Hepatocyte (in vitro differentiated cells): ENCODE results near the gene OPN1SW. TPM values are rescaled to one million over a fixed set of nuclear protein-coding genes. Genes with fewer than 3 reads are reported as not detected.

ENCODE experiments used
- DNase-seq: peaks from one replicate; pipeline ENCODE4 v3.0.0-alpha.2; 2016; ENCODE audit warnings: low spot score
- H2AFZ ChIP-seq: fragments of 200-600 bp; sonication (generic); 2 replicates; pipeline ENCODE4 v1.6.0; 2016; ENCODE audit warnings: antibody characterized with exemption, mild to moderate bottlenecking
- H3K27ac ChIP-seq: fragments of 200-600 bp; sonication (generic); 2 replicates; pipeline ENCODE4 v1.5.1; 2016; ENCODE audit warnings: mild to moderate bottlenecking
- H3K27me3 ChIP-seq: fragments of 200-600 bp; sonication (generic); 2 replicates; pipeline ENCODE4 v1.6.1; 2016
- H3K36me3 ChIP-seq: fragments of 200-600 bp; sonication (generic); replicated peaks from 2 replicates; pipeline ENCODE4 v1.5.1; 2016; ENCODE audit warnings: low read depth; ENCODE audit not compliant: insufficient read depth
- H3K4me1 ChIP-seq: fragments of 200-600 bp; sonication (generic); 2 replicates; pipeline ENCODE4 v1.5.1; 2016; ENCODE audit warnings: mild to moderate bottlenecking, moderate library complexity; ENCODE audit not compliant: insufficient read depth
- H3K4me2 ChIP-seq: fragments of 200-600 bp; sonication (generic); 2 replicates; pipeline ENCODE4 v1.6.0; 2016
- H3K4me3 ChIP-seq: fragments of 200-600 bp; sonication (generic); 2 replicates; pipeline ENCODE4 v1.5.1; 2016; ENCODE audit warnings: mild to moderate bottlenecking
- H3K79me2 ChIP-seq: fragments of 200-600 bp; sonication (generic); 2 replicates; pipeline ENCODE4 v1.6.0; 2017; ENCODE audit warnings: mild to moderate bottlenecking
- H3K9me2 ChIP-seq: fragments of 200-600 bp; sonication (generic); replicated peaks from 2 replicates; pipeline ENCODE4 v1.6.0; 2017; ENCODE audit warnings: mild to moderate bottlenecking; ENCODE audit not compliant: insufficient read depth
- H3K9me3 ChIP-seq: fragments of 200-600 bp; sonication (generic); 2 replicates; pipeline ENCODE4 v1.5.1; 2016; ENCODE audit warnings: low read depth, mild to moderate bottlenecking
- H4K20me1 ChIP-seq: fragments of 200-600 bp; sonication (generic); 2 replicates; pipeline ENCODE4 v1.6.0; 2016; ENCODE audit warnings: mild to moderate bottlenecking; ENCODE audit not compliant: insufficient read depth, poor library complexity, severe bottlenecking
- EZH2 ChIP-seq: fragments of 200-600 bp; sonication (generic); IDR thresholded peaks from 2 replicates; pipeline ENCODE4 v1.6.1; 2016; ENCODE audit warnings: antibody characterized with exemption, mild to moderate bottlenecking, borderline replicate concordance
- EZH2phosphoT487 ChIP-seq: fragments of 200-600 bp; sonication (generic); IDR thresholded peaks from one replicate; pipeline ENCODE4 v1.6.1; 2018; ENCODE audit warnings: antibody characterized with exemption, mild to moderate bottlenecking, low read depth, moderate library complexity; ENCODE audit not compliant: unreplicated experiment, severe bottlenecking
- WGBS: methylation state at CpG from one replicate; pipeline ENCODE4 v1.1.6; 2016; ENCODE audit warnings: low lambda C conversion rate; ENCODE audit errors: missing lambda C conversion rate; 5-methylcytosine and 5-hydroxymethylcytosine counted together
- polyA plus RNA-seq: library from polyadenylated mRNA; unstranded; fragments of >200 nt; fragmentation: Nextera tagmentation; extraction: Ambion mirVana; gene quantifications from 2 replicates; pipeline ENCODE4 v1.2.1, GENCODE V29; 2016
- total RNA-seq: library from RNA; depleted of rRNA; stranded (reverse); fragments of >200 nt; gene quantifications from 2 replicates; pipeline ENCODE4 v1.2.3, GENCODE V29; 2014
- TF ChIP-seq, protein P1 (sequence below): fragments of 200-600 bp; sonication (generic); IDR thresholded peaks from 2 replicates; pipeline ENCODE4 v1.5.1; 2016; ENCODE audit warnings: antibody characterized with exemption, mild to moderate bottlenecking; ENCODE audit not compliant: poor library complexity

OPN1SW gene
- total and polyA plus RNA-seq, 2 experiments from 2014 or later: not detected

DNA sequence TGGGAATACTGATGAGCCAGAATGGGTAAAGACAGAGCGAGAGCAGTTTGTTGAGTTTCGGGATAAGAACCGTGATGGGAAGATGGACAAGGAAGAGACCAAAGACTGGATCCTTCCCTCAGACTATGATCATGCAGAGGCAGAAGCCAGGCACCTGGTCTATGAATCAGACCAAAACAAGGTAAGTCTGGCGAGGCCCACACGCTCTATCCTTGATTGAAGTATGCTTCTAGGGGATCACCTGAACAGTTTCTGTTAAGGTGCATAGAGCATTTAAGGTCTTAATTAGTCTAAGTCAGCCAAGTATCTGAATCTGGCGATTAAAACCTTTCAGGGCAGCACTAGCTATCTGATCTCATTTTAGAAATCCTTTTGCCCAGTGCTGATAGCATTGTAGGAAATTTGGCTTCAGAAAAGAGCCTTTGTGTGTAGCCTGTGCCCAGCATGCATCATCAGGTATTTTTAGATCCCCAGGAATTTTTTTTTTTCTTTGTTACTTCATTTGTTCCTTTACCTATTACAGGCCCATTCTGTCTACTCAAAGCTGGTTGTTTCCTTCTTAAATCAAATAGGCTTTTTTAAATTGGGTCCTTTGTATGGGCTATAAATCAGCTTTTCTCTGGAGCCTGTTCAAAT, 8.0 kb downstream of the OPN1SW start:
- Histone ChIP-seq H3K9me2 (no peaks in the 10 kb centered on the region), H3K9me3 (no peaks in the 10 kb centered on the region), H3K27ac (no peak overlapping the region), H3K36me3 (peaks cover 4% of the 10 kb centered on the region), H3K4me1 (no peaks in the 10 kb centered on the region), H4K20me1 (peaks cover 10% of the 10 kb centered on the region), H3K27me3 (no peaks in the 10 kb centered on the region), H3K4me3 (no peak overlapping the region), H3K79me2 (peaks cover 8% of the 10 kb centered on the region), H2AFZ (no peak overlapping the region), H3K4me2 (no peak overlapping the region)
- TF ChIP-seq EZH2phosphoT487 (no peak), EZH2 (no peak)
- TF ChIP-seq, protein P1, sequence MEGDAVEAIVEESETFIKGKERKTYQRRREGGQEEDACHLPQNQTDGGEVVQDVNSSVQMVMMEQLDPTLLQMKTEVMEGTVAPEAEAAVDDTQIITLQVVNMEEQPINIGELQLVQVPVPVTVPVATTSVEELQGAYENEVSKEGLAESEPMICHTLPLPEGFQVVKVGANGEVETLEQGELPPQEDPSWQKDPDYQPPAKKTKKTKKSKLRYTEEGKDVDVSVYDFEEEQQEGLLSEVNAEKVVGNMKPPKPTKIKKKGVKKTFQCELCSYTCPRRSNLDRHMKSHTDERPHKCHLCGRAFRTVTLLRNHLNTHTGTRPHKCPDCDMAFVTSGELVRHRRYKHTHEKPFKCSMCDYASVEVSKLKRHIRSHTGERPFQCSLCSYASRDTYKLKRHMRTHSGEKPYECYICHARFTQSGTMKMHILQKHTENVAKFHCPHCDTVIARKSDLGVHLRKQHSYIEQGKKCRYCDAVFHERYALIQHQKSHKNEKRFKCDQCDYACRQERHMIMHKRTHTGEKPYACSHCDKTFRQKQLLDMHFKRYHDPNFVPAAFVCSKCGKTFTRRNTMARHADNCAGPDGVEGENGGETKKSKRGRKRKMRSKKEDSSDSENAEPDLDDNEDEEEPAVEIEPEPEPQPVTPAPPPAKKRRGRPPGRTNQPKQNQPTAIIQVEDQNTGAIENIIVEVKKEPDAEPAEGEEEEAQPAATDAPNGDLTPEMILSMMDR: no peak
- 100% methylated on average over 6 of the region's 6 CpGs for WGBS
- DNase-seq: no peak

DNA sequence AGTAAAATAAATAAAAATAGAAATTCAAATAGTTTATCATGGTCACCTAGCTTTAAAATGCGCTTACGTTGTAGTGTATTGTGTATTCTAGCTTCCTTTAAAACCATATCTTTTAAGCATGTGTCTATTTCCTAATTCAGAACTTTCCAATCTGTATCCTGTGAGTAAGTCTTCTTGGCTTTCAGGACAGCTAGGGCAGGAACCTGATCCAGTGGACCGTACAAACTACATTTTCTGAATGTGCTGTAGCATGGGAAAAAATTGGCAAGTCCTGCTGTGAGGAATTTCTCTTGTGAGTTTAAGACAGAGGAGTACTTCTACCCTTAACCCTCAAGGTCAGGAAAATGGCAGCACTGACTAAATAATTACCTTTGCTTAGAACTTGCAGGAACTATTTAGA, 12.1 kb downstream of the OPN1SW start:
- Histone ChIP-seq H3K27me3 (no peaks in the 10 kb centered on the region), H3K4me3 (no peak overlapping the region), H2AFZ (no peak overlapping the region), H3K36me3 (peaks cover 6% of the 10 kb centered on the region), H4K20me1 (peaks cover 13% of the 10 kb centered on the region), H3K9me3 (no peaks in the 10 kb centered on the region), H3K4me2 (no peak overlapping the region), H3K4me1 (no peaks in the 10 kb centered on the region), H3K9me2 (no peaks in the 10 kb centered on the region), H3K27ac (no peak overlapping the region), H3K79me2 (peaks cover 13% of the 10 kb centered on the region)
- DNase-seq: no peak
- 96% methylated on average over 3 of the region's 3 CpGs for WGBS
- TF ChIP-seq, protein P1: no peak
- TF ChIP-seq EZH2 (no peak), EZH2phosphoT487 (no peak)

DNA sequence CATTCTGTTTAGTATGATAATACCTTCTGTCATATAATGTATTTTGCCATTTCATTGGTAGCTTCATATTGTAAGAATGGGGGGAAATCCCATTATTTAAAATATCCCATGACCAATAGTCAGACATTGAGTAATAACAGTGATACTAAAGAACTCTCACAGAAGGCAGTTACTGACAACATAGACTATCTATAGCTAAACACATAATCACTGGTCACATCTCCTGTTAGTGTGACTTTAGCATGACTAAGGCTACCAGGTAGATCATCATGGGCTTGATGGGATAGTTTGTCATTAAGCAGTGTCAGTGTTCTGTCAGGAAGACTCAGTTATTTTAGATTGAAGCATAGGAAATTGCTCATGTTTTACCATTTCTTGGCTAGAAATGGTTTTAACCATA, 16.4 kb downstream of the OPN1SW start:
- H3K4me2 ChIP-seq: no peak overlapping the region
- no peak overlapping the region for H3K27ac ChIP-seq
- no peaks in the 10 kb centered on the region for H3K9me3 ChIP-seq
- no peak for DNase-seq
- peaks cover 6% of the 10 kb centered on the region for H3K36me3 ChIP-seq
- TF ChIP-seq EZH2phosphoT487: no peak
- TF ChIP-seq, protein P1: no peak
- no peak for TF ChIP-seq EZH2
- H3K9me2 ChIP-seq: no peaks in the 10 kb centered on the region
- H3K27me3 ChIP-seq: no peaks in the 10 kb centered on the region
- peaks cover 46% of the 10 kb centered on the region for H3K79me2 ChIP-seq
- H2AFZ ChIP-seq: no peak overlapping the region
- H3K4me1 ChIP-seq: peaks cover 10% of the 10 kb centered on the region
- H4K20me1 ChIP-seq: peaks cover 45% of the 10 kb centered on the region
- no peak overlapping the region for H3K4me3 ChIP-seq

DNA sequence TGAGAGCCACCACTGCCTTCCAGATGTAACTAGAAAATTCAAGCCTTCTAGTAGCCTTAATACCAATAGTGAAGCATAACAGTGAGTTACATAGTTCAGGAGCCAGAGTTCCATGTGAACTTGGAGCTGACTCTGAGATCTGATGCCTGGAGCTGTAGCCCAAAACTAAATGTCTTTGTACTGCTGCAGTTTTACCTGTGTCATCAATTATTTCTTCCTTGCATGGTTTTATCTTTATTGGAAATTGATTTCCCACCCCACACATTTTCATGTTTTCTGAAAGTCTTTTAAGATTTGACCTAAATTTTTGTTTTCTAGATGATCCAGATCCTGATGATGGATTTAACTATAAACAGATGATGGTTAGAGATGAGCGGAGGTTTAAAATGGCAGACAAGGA, 17.0 kb downstream of the OPN1SW start:
- H2AFZ ChIP-seq: no peak overlapping the region
- TF ChIP-seq EZH2 (no peak), EZH2phosphoT487 (no peak)
- TF ChIP-seq, protein P1: no peak
- 100% methylated on average over 1 of the region's 1 CpG for WGBS
- no peak for DNase-seq
- H3K4me1 ChIP-seq: peaks cover 10% of the 10 kb centered on the region
- H3K27ac ChIP-seq: no peak overlapping the region
- no peak overlapping the region for H3K4me3 ChIP-seq
- H3K36me3 ChIP-seq: peaks cover 6% of the 10 kb centered on the region
- no peaks in the 10 kb centered on the region for H3K27me3 ChIP-seq
- H3K9me3 ChIP-seq: no peaks in the 10 kb centered on the region
- H4K20me1 ChIP-seq: peaks cover 52% of the 10 kb centered on the region
- H3K9me2 ChIP-seq: no peaks in the 10 kb centered on the region
- no peak overlapping the region for H3K4me2 ChIP-seq
- H3K79me2 ChIP-seq: peaks cover 53% of the 10 kb centered on the region
